K562 (cell line): Measurements from ENCODE around the gene ARPP21. TPM values are rescaled to one million over a fixed set of nuclear protein-coding genes. Genes with fewer than 3 reads are reported as not detected.

Experiments used
- ATAC-seq: fragments of 200-7000 bp; cut with Tn5 transposase; 3 replicates; pipeline ENCODE4 v1.9.1; 2020; ENCODE audit warnings: moderate library complexity
- BruUV-seq: library from RNA; stranded (reverse); fragments of 400-500 nt; replicated peaks from 2 replicates; lab custom pipeline; 2021; lab: Mats Ljungman, UMichigan
- CTCF ChIA-PET: fragments of 300-600 bp; formaldehyde crosslinking; extraction: SDS; loops from one replicate; lab custom pipeline; 2021; ENCODE audit warnings: low intra/inter-chr PET ratio; lab: Yijun Ruan, JAX
- POLR2A ChIA-PET: fragments of 300-600, 350-650 bp; sonication (Branson Sonifier 250); formaldehyde crosslinking; extraction: SDS; loops from one replicate; lab custom pipeline; 2021; ENCODE audit warnings: antibody characterized with exemption, inconsistent platforms; lab: Yijun Ruan, JAX
- DNase-seq, 4 experiments: peaks; one replicate each; pipeline versions ENCODE4 v3.0.0 to v3.0.0-alpha.2; 2011 to 2018; ENCODE audit warnings: low spot score in 3 of 4, mixed read lengths in 3 of 4; ENCODE audit errors: extremely low read depth in 1 of 4
- FAIRE-seq: peaks from 2 replicates; lab custom pipeline; 2011; peaks lifted over from hg19 to GRCh38; lab: Jason Lieb, UNC
- H2AFZ ChIP-seq: 2 replicates; pipeline ENCODE4 v1.6.0; 2011; ENCODE audit warnings: low read depth, low read length, control low read depth, inconsistent platforms
- H3K27ac ChIP-seq: fragments of 200-600 bp; 3 replicates; pipeline ENCODE4 v1.8.0; 2011; ENCODE audit warnings: low read depth, mild to moderate bottlenecking, control low read depth, inconsistent platforms, low read length, moderate library complexity, mixed read lengths; ENCODE audit errors: extremely low read depth
- H3K27me3 ChIP-seq, 2 experiments: fragments of 300-600 bp in 1 of 2; 2 replicates in 1 of 2; 3 replicates in 1 of 2; pipeline versions ENCODE4 v1.6.0 to v1.8.0; 2011; ENCODE audit warnings: inconsistent platforms in 2 of 2, low read length in 2 of 2, mild to moderate bottlenecking in 1 of 2, mixed read lengths in 1 of 2, moderate library complexity in 1 of 2; ENCODE audit not compliant: control insufficient read depth in 2 of 2, insufficient read depth in 2 of 2
- H3K36me3 ChIP-seq: fragments of 300-600 bp; 3 replicates; pipeline ENCODE4 v1.8.0; 2011; ENCODE audit warnings: mild to moderate bottlenecking, low read length, inconsistent platforms; ENCODE audit not compliant: control insufficient read depth, insufficient read depth
- H3K4me1 ChIP-seq, 2 experiments: fragments of 200-600 bp in 1 of 2; replicated peaks in 1 of 2; 2 replicates in 1 of 2; 3 replicates in 1 of 2; pipeline versions ENCODE4 v1.5.1 to v1.8.0; 2011; ENCODE audit warnings: inconsistent platforms in 2 of 2, low read length in 2 of 2, mild to moderate bottlenecking in 1 of 2, mixed read lengths in 1 of 2, moderate library complexity in 1 of 2; ENCODE audit not compliant: control insufficient read depth in 2 of 2, insufficient read depth in 2 of 2
- H3K4me2 ChIP-seq: 2 replicates; pipeline ENCODE4 v1.6.1; 2011; ENCODE audit warnings: low read length, control low read depth, inconsistent platforms, mixed read lengths; ENCODE audit not compliant: insufficient read depth
- H3K4me3 ChIP-seq: fragments of 200-600 bp; sonication (generic), shearing (Covaris generic); 2 replicates; pipeline ENCODE4 v1.5.1; 2016; ENCODE audit warnings: control low read depth, inconsistent platforms
- H3K79me2 ChIP-seq: fragments of 200-600 bp; 3 replicates; pipeline ENCODE4 v1.8.0; 2011; ENCODE audit warnings: low read length, inconsistent platforms; ENCODE audit not compliant: control insufficient read depth, insufficient read depth
- H3K9ac ChIP-seq, 2 experiments: 2 replicates each; pipeline versions ENCODE4 v1.6.0 to v1.6.1; 2011; ENCODE audit warnings: low read depth in 2 of 2, low read length in 2 of 2, control low read depth in 1 of 2, inconsistent platforms in 1 of 2, mild to moderate bottlenecking in 1 of 2, mixed read lengths in 1 of 2; ENCODE audit not compliant: insufficient read depth in 1 of 2
- H3K9me1 ChIP-seq: one replicate; pipeline ENCODE4 v1.6.0; 2011; ENCODE audit warnings: inconsistent platforms, mild to moderate bottlenecking, low read length, moderate library complexity; ENCODE audit not compliant: control insufficient read depth, insufficient read depth
- H3K9me3 ChIP-seq: replicated peaks from 2 replicates; pipeline ENCODE4 v1.5.1; 2011; ENCODE audit warnings: low read depth, low read length, inconsistent platforms; ENCODE audit not compliant: control insufficient read depth, insufficient read depth
- H4K20me1 ChIP-seq: replicated peaks from 2 replicates; pipeline ENCODE4 v1.6.1; 2011; ENCODE audit warnings: low read length, inconsistent platforms, mixed read lengths; ENCODE audit not compliant: control insufficient read depth, insufficient read depth
- BHLHE40 ChIP-seq: IDR thresholded peaks from 2 replicates; pipeline ENCODE4 v1.6.1; 2011; ENCODE audit warnings: low read length, improper control_type of control experiment
- CREM ChIP-seq: IDR thresholded peaks from 2 replicates; pipeline ENCODE4 v1.6.1; 2014; ENCODE audit warnings: antibody characterized with exemption, low read depth
- CTBP1 ChIP-seq: fragments of 450-650 bp; IDR thresholded peaks from 2 replicates; pipeline ENCODE4 v1.6.1; 2016; ENCODE audit warnings: borderline replicate concordance
- FUS ChIP-seq: fragments of 200-400 bp; formaldehyde crosslinking; optimal IDR thresholded peaks from 2 replicates; pipeline ENCODE3; 2017; ENCODE audit warnings: low read depth, low read length
- HNRNPH1 ChIP-seq: fragments of 200-400 bp; formaldehyde crosslinking; optimal IDR thresholded peaks from 2 replicates; pipeline ENCODE3; 2017; ENCODE audit warnings: low read depth, mild to moderate bottlenecking, low read length, moderate library complexity
- HSF4 ChIP-seq: fragments of 250-450 bp; sonication (Bioruptor Pico); IDR thresholded peaks from 2 replicates; pipeline ENCODE4 v2.1.2; 2022; ENCODE audit warnings: mild to moderate bottlenecking, moderate library complexity, borderline replicate concordance
- MAFK ChIP-seq: IDR thresholded peaks from 2 replicates; pipeline ENCODE4 v1.6.1; 2011; ENCODE audit warnings: low read length, improper control_type of control experiment
- MCM7 ChIP-seq, 2 experiments: fragments of 450-650 bp; IDR thresholded peaks; 2 replicates each; pipeline ENCODE4 v1.6.1; 2016 to 2018
- NR1H2 ChIP-seq: sonication (generic); formaldehyde crosslinking; IDR thresholded peaks from 2 replicates; pipeline ENCODE4 v1.4.0; 2020; ENCODE audit warnings: mild to moderate bottlenecking, missing genetic modification reagents
- PCBP1 ChIP-seq: fragments of 200-400 bp; formaldehyde crosslinking; IDR thresholded peaks from 2 replicates; pipeline ENCODE4 v1.6.1; 2018; ENCODE audit warnings: mild to moderate bottlenecking, low read depth, low read length; ENCODE audit not compliant: poor library complexity, severe bottlenecking
- RUNX1 ChIP-seq: sonication (generic); IDR thresholded peaks from 2 replicates; pipeline ENCODE4 v1.6.1; 2016; ENCODE audit warnings: antibody characterized with exemption, low read depth
- TSC22D4 ChIP-seq: fragments of 450-650 bp; IDR thresholded peaks from 2 replicates; pipeline ENCODE4 v1.6.1; 2016; ENCODE audit warnings: missing genetic modification characterization, missing biosample characterization, control low read depth
- ZBTB1 ChIP-seq: sonication (generic); formaldehyde crosslinking; IDR thresholded peaks from 2 replicates; pipeline ENCODE4 v1.8.1; 2023; ENCODE audit warnings: missing genetic modification reagents, low read depth, mild to moderate bottlenecking, borderline replicate concordance
- ZFPM2 ChIP-seq: fragments of 250-450 bp; sonication (Bioruptor Pico); IDR thresholded peaks from 2 replicates; pipeline ENCODE4 v1.5.1; 2022; ENCODE audit warnings: mild to moderate bottlenecking
- ZNF23 ChIP-seq: fragments of 250-450 bp; sonication (Bioruptor Pico); IDR thresholded peaks from 2 replicates; pipeline ENCODE4 v1.4.0; 2020; ENCODE audit warnings: mild to moderate bottlenecking
- WGBS: fragments of 100-300 bp; shearing (Covaris generic); methylation state at CpG from one replicate; pipeline ENCODE4 v1.1.6; 2016; ENCODE audit warnings: low coverage, mixed read lengths; ENCODE audit not compliant: insufficient coverage; ENCODE audit errors: missing lambda C conversion rate; 5-methylcytosine and 5-hydroxymethylcytosine counted together
- in situ Hi-C: fragments of 300-500 bp; cut with MboI; formaldehyde crosslinking; loops from 4 replicates; pipeline ENCODE4 v1.15.0; 2018; ENCODE audit warnings: inconsistent platforms, mixed read lengths
- intact Hi-C: fragments of 100-400 bp; cut with micrococcal nuclease; formaldehyde crosslinking; loops from 2 replicates; pipeline ENCODE4 v1.14.2; 2022
- polyA plus RNA-seq, 8 experiments: library from polyadenylated mRNA; depleted of rRNA in 4 of 8; stranded (reverse) in 5 of 8; unstranded in 3 of 8; fragments of >200 nt; fragmentation: Nextera tagmentation in 2 of 8; fragmentation: Illumina TruSeq in 1 of 8; extraction: Ambion mirVana in 2 of 8; extraction: Trizol in 1 of 8; gene quantifications; 2 replicates each; pipeline versions ENCODE4 v1.2.1 to v1.2.3, GENCODE V29; 2011 to 2014; ENCODE audit warnings: inconsistent platforms in 1 of 8, missing spikeins in 1 of 8
- total RNA-seq, 7 experiments: library from RNA; depleted of rRNA in 6 of 7; stranded (reverse); fragments of >200 nt in 6 of 7; fragmentation: Illumina TruSeq in 2 of 7; extraction: Trizol in 2 of 7; gene quantifications; 2 replicates each; pipeline versions ENCODE4 v1.2.1 to v1.2.3, GENCODE V29; 2011 to 2021; ENCODE audit warnings: low replicate concordance in 1 of 7
- TF ChIP-seq, protein P1 (sequence below): sonication (generic); formaldehyde crosslinking; IDR thresholded peaks from 2 replicates; pipeline ENCODE4 v1.4.0; 2020; ENCODE audit warnings: mild to moderate bottlenecking, missing genetic modification reagents
- TF ChIP-seq, protein P2 (sequence below): fragments of 450-650 bp; IDR thresholded peaks from 2 replicates; pipeline ENCODE4 v1.6.1; 2016

The ARPP21 gene
- total and polyA plus RNA-seq, 9 of the 15 experiments (the other 6 are each of a cell fraction or from before 2014, with no cell fraction given), result not detected

DNA sequence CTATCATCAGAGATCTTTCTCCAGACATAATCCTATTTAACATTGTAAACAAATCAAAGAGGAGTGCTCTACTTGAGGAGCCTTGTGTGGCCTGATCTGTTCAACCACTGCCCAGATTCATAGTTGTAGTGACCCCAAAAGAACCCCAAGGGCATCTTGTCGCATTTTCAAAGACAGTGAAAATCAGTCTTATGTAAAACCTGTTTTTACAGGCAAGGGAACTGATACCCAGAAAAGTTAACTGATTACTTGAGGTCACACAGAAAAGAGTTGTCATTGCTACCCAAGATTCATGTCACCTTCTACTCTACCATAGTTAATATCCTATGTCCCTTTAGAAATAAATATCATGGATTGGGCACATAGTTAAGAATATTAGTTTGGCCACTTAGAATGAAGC, 40.5 kb upstream of the ARPP21 start:
- TF ChIP-seq HSF4 (CRISPR knock-in tag), result no peak
- TF ChIP-seq ZNF23 (CRISPR knock-in tag), result no peak
- TF ChIP-seq RUNX1, result no peak
- no peak for TF ChIP-seq MAFK
- TF ChIP-seq ZFPM2 (CRISPR knock-in tag), result no peak
- no peak for TF ChIP-seq BHLHE40
- no peak for TF ChIP-seq MCM7 (IDR thresholded peaks at IDR 0.05)
- TF ChIP-seq TSC22D4 (tag), result no peak
- no peak for TF ChIP-seq PCBP1
- TF ChIP-seq, protein P1, sequence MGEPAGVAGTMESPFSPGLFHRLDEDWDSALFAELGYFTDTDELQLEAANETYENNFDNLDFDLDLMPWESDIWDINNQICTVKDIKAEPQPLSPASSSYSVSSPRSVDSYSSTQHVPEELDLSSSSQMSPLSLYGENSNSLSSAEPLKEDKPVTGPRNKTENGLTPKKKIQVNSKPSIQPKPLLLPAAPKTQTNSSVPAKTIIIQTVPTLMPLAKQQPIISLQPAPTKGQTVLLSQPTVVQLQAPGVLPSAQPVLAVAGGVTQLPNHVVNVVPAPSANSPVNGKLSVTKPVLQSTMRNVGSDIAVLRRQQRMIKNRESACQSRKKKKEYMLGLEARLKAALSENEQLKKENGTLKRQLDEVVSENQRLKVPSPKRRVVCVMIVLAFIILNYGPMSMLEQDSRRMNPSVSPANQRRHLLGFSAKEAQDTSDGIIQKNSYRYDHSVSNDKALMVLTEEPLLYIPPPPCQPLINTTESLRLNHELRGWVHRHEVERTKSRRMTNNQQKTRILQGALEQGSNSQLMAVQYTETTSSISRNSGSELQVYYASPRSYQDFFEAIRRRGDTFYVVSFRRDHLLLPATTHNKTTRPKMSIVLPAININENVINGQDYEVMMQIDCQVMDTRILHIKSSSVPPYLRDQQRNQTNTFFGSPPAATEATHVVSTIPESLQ (CRISPR knock-in tag), result no peak
- no peak for TF ChIP-seq CTBP1
- TF ChIP-seq FUS, result no peak
- no peak for TF ChIP-seq ZBTB1 (CRISPR knock-in tag)
- no peak for TF ChIP-seq HNRNPH1
- TF ChIP-seq, protein P2, sequence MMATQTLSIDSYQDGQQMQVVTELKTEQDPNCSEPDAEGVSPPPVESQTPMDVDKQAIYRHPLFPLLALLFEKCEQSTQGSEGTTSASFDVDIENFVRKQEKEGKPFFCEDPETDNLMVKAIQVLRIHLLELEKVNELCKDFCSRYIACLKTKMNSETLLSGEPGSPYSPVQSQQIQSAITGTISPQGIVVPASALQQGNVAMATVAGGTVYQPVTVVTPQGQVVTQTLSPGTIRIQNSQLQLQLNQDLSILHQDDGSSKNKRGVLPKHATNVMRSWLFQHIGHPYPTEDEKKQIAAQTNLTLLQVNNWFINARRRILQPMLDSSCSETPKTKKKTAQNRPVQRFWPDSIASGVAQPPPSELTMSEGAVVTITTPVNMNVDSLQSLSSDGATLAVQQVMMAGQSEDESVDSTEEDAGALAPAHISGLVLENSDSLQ, result no peak
- TF ChIP-seq NR1H2, result no peak
- TF ChIP-seq CREM, result no peak
- TF ChIP-seq, all 486 proteins: peak for 0
- in situ Hi-C loops (no loop called here), intact Hi-C loops (no loop called here)
- no peak for FAIRE-seq
- no peaks in the 10 kb centered on the region for H3K27me3 ChIP-seq
- H3K36me3 ChIP-seq, result no peaks in the 10 kb centered on the region
- no peaks in the 10 kb centered on the region for H3K9me1 ChIP-seq
- H4K20me1 ChIP-seq, result no peaks in the 10 kb centered on the region
- no peak for ATAC-seq
- no peak overlapping the region for H3K9ac ChIP-seq
- no peak for DNase-seq
- WGBS, result 0% methylated on average over 1 of the region's 1 CpG
- H3K4me3 ChIP-seq, result no peak overlapping the region
- BruUV-seq, result no TSS peak
- no peak overlapping the region for H3K27ac ChIP-seq
- no peaks in the 10 kb centered on the region for H3K79me2 ChIP-seq
- no peaks in the 10 kb centered on the region for H3K4me1 ChIP-seq
- POLR2A ChIA-PET, result no interaction called here
- CTCF ChIA-PET, result no interaction called here
- no peaks in the 10 kb centered on the region for H3K9me3 ChIP-seq
- no peak overlapping the region for H2AFZ ChIP-seq
- no peak overlapping the region for H3K4me2 ChIP-seq
